ENCODE data around the gene BRD7. TPM values are rescaled to one million over a fixed set of nuclear protein-coding genes. Genes with fewer than 3 reads are reported as not detected.

Gene BRD7
- total RNA-seq, 1 donor from 2014 or later: 104 TPM

- DNase-seq (ENCODE audit: low spot score, unreplicated experiment): no peak
- Mint-ChIP-seq H3K9me3 (ENCODE audit: low read depth) (no peaks in the 10 kb centered on the region), H3K36me3 (ENCODE audit: insufficient read depth) (peaks cover 19% of the 10 kb centered on the region), H3K27me3 (no peaks in the 10 kb centered on the region), H3K4me1 (ENCODE audit: low read depth) (peaks cover 17% of the 10 kb centered on the region), H3K27ac (peak overlapping the region; percentile 88), H3K4me3 (ENCODE audit: low read depth) (no peak overlapping the region)
- TF ChIP-seq, protein P1, sequence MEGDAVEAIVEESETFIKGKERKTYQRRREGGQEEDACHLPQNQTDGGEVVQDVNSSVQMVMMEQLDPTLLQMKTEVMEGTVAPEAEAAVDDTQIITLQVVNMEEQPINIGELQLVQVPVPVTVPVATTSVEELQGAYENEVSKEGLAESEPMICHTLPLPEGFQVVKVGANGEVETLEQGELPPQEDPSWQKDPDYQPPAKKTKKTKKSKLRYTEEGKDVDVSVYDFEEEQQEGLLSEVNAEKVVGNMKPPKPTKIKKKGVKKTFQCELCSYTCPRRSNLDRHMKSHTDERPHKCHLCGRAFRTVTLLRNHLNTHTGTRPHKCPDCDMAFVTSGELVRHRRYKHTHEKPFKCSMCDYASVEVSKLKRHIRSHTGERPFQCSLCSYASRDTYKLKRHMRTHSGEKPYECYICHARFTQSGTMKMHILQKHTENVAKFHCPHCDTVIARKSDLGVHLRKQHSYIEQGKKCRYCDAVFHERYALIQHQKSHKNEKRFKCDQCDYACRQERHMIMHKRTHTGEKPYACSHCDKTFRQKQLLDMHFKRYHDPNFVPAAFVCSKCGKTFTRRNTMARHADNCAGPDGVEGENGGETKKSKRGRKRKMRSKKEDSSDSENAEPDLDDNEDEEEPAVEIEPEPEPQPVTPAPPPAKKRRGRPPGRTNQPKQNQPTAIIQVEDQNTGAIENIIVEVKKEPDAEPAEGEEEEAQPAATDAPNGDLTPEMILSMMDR (IDR thresholded peaks at IDR 0.05; ENCODE audit: unreplicated experiment): no peak
These were observed 55.0 kb downstream of the BRD7 start for GRCh38 chr16:50313596-50314478.

GRCh38 chr16:50311891-50312501, 56.8 kb downstream of the BRD7 start:
- Mint-ChIP-seq H3K9me3 (ENCODE audit: low read depth) (no peaks in the 10 kb centered on the region), H3K27ac (no peak overlapping the region), H3K4me3 (ENCODE audit: low read depth) (no peak overlapping the region), H3K4me1 (ENCODE audit: low read depth) (peaks cover 17% of the 10 kb centered on the region), H3K27me3 (no peaks in the 10 kb centered on the region), H3K36me3 (ENCODE audit: insufficient read depth) (peaks cover 14% of the 10 kb centered on the region)
- TF ChIP-seq, protein P1 (IDR thresholded peaks at IDR 0.05; ENCODE audit: unreplicated experiment): no peak
- no peak for DNase-seq (ENCODE audit: low spot score, unreplicated experiment)

- no peaks in the 10 kb centered on the region for H3K9me3 Mint-ChIP-seq (ENCODE audit: low read depth)
- peaks cover 9% of the 10 kb centered on the region for H3K36me3 Mint-ChIP-seq (ENCODE audit: insufficient read depth)
- no peaks in the 10 kb centered on the region for H3K27me3 Mint-ChIP-seq
These were observed 57.7 kb downstream of the BRD7 start for GRCh38 chr16:50311134-50311528.

GRCh38 chr16:50310308-50311133, 58.3 kb downstream of the BRD7 start:
- peaks cover 9% of the 10 kb centered on the region for H3K36me3 Mint-ChIP-seq (ENCODE audit: insufficient read depth)
- H3K27ac Mint-ChIP-seq: no peak overlapping the region

More at GRCh38 chr16:50311134-50311528, 57.7 kb downstream of the BRD7 start:
- no peak overlapping the region for H3K27ac Mint-ChIP-seq
- H3K4me1 Mint-ChIP-seq (ENCODE audit: low read depth): peaks cover 17% of the 10 kb centered on the region
- TF ChIP-seq, protein P1 (IDR thresholded peaks at IDR 0.05; ENCODE audit: unreplicated experiment): no peak
- no peak for DNase-seq (ENCODE audit: low spot score, unreplicated experiment)
- H3K4me3 Mint-ChIP-seq (ENCODE audit: low read depth): no peak overlapping the region

More at GRCh38 chr16:50310308-50311133, 58.3 kb downstream of the BRD7 start:
- Mint-ChIP-seq H3K27me3 (no peaks in the 10 kb centered on the region), H3K4me1 (ENCODE audit: low read depth) (peaks cover 17% of the 10 kb centered on the region), H3K9me3 (ENCODE audit: low read depth) (no peaks in the 10 kb centered on the region), H3K4me3 (ENCODE audit: low read depth) (no peak overlapping the region)
- TF ChIP-seq, protein P1 (IDR thresholded peaks at IDR 0.05; ENCODE audit: unreplicated experiment): no peak
- DNase-seq (ENCODE audit: low spot score, unreplicated experiment): no peak

All from progenitor cell of endocrine pancreas (in vitro differentiated cells).